GM21367 (cell line): Measurements from ENCODE around the gene RAP1GAP2.
"Not testable (repeated sequence)": the region's sequence is repeated elsewhere in the genome, so short reads cannot be mapped to it uniquely, and the experiment has no call there.

Experiments
- ATAC-seq: cut with Tn5 transposase; IDR thresholded peaks from one replicate; pipeline ENCODE4 v1.9.1; 2021; ENCODE audit not compliant: unreplicated experiment

Gene RAP1GAP2

DNA sequence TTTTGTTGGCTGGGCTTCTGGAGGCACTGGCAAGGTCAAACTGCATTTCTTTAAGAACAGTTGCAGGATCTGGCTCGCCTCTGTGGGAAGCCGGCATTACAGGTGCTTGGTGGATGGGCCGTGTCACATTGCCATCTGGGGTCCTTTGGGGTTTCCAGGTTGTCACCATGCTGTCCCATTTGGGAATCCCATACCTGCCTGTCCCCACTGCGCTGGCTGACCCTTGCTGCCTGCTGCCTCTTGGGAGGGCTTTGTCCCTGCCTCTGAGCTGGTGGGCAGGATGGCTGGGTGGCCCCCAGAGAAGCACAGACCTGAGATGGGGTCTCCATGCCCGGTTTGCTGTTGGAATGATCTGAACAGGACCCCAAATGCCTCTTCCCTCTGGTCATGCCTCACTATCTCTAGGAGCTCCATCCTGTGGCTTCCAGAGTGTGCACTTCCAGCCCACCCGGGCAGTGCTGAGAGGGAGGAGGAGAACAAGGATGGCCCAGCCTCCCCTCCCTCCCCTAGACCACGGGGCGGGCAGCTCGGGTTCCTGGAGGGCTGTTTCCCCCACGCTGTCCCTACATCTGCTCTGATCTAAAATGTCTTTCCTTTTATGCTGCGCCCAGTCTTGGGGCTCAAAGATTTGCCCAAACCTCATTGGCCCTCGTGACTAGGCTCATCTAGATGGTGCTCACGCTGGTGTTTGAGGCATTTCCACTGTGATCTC lies 239.2 kb downstream of the RAP1GAP2 start:
- ATAC-seq = no peak

DNA sequence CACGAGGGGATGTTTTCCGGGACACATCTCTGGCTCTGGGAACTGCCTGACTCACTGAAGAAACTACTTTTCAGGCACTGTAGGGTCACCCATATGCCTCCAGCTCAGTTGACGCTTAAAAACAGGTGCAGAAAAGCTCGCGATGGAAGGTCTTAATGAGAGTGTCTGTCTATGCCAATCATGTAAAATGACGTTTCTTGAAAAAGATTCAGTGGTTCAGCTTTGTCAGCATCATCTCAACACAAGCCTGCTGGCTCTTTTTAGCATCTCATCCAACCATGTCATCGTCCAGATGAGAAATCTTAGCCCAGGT lies 239.7 kb downstream of the RAP1GAP2 start:
- ATAC-seq = no peak

DNA sequence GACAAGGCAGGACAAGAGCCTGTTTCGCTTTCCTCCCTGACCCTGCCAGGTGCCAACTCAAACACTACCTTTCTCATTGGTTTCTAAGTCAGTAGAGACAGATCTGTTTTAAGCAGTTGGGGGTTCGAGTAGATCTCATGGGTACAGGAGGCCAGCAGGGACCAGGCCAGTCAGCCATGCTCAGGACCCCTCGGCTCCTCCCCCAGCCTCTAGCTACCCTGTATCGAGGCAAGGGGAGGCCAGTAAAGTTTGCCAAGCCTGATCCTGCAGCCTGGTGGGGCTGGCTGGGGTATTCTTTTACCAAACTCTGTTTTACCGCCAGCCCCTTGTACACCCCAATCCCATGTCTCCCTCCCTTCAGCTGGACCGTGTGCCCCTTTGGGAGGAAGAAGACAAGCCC lies 240.6 kb downstream of the RAP1GAP2 start:
- no peak for ATAC-seq

DNA sequence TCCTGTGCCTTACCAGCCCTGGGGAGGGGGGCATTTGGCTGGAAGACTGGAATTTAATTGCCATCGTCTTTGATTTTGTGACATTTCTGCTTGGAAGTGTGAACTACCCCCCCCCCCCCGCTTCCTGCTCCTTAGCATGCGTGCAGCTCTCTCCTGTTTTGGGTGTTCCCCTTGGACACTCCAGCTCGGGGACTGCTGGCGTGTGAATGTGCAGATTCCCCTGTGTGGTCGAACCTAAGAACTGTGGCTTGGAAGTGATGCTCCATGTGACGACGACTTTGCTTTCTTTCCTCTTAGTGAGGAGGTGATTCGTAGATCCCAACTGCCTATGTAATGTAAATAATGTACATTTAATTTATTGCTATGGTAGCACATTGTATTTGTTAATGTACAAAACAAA lies 241.0 kb downstream of the RAP1GAP2 start:
- no peak for ATAC-seq

DNA sequence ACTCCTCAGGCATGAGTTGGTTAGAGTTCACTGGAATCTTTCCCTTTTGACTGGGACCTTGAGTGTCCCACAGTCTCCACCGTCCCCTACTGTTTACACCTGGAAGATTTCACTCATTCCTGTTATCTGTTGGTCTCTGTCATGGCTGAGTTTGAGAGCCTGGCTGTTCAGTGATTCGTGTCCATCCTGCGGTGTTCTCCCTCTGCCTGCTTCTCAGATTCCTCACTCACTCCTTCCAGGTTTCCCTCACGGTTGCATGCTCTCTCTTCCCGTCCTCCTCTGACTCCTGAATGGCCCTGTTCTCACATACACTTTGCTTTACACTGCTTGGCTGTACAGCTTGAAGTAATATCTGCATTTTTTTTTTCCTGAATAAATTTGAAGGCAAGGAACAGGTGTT lies 242.7 kb downstream of the RAP1GAP2 start:
- ATAC-seq = no peak

DNA sequence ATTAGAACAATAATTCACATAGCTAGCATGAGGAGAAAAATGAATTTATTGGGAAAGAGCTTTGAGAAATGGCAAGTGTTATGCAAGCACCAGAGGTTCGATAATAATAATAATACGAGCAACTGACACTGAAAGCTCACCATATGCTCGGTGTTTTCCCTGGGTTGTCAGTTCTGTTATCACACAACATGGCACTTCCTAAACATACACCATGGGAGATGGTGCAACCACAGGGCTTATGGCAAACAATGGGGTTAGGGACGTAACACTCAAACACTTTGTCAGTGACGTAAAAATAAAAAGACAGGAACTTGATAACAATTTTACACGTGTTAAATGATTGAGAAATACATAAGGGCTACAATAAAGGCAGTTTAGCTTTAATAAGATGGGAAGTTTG lies 243.5 kb downstream of the RAP1GAP2 start:
- no peak for ATAC-seq

DNA sequence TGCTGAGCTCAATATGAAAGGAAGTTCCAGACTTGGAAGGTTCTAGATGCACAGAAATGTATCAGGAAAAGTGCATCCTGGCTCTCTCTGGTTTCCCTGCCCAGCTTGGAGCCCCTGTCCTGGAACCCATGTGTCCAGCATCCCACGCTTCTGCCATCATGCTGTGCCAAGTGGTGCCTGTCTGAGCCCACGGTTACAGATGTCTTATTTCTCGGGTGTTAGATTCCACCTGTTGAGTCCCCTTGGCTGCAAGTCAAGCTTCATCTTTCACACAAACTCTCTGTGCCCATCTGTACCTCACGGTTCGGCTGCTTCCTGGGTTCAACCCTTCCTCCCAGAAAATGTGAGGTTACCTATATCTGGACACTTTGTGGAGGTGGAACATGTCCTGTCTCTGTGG lies 244.6 kb downstream of the RAP1GAP2 start:
- no peak for ATAC-seq

DNA sequence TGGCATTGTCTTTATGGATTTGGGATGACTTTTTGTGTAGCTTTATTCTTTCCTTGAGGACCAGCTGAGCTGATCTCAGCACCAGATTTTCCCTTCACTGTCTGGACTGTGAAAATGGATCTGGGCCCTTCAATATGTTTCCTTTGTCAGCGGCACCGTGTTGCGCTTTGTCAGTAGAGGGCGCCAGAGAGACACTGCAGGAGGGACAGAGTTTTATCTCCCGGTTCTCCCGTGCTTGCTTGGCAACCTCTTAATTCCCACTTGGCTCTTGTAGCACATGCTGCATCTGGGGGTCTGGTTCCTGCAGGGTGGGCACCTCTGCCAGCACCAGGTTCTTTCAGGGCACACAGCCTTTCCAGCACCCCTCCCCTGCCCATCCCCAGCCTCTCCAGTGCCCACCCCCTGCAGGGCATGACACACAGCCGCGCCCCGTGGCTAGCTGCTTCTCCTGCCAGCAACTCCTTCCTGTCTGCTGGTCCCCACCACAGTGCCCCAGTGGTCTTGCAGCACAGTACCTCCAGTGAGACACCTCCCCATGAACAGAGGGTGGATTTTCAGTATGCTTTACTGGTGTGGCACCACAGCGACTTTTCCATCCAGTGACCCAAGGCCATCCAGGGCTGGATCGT lies 247.6 kb downstream of the RAP1GAP2 start:
- no peak for ATAC-seq

DNA sequence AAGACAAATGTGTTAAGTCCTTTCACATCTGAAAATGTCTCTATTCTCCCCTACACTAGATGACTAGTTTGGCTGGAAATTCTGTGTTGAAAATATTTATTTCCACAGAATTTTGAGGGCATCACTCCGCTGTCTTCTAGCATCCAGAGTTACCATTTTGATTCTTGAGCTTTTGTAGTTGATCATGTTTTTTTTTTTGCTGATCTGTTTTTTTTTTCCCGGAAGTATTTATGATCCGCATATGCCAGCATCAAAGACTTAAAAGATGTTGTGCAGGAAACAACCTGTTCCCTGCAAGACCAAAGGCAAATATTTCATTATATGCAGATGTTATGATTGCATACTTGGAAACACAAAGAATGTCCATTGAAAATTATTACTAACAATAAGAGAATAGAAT lies 250.5 kb downstream of the RAP1GAP2 start:
- ATAC-seq = no peak

DNA sequence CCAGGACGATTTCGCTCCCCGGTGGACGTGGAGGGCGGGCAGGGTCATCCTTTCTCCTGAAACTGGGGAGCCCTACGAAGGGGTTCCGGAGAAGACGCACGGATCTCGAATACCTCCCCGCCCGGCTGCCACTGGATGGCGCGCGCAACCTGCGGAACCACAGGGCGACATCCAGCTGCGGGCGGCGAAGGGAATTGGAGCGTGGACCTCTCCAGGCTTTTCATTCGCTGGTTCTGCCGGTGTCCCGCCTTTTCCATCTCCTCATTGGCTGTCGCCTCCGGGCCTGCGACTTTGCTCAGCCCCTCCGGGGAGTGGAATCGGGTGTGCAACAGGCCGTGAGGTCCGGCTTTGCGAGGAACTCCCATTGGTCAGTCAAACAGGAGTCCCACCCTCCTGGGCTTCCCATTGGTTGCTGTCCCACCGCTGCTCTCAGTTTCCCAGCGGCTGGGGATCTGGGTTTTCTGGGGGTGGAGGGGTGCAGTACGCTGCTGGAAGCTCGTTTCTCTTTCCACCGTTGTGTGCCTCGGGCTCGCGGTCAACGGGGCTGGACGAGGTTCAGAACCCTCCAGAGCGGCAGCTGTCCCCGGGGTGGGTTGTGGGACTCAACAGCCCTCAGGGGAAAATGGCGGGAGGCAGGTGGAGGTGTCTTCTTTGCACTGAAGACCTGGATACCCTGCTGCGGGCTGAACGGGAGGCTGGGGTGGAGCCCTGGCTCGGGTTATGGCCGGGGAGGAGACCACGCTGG lies 252.7 kb downstream of the RAP1GAP2 start:
- ATAC-seq = peak; percentile 91

DNA sequence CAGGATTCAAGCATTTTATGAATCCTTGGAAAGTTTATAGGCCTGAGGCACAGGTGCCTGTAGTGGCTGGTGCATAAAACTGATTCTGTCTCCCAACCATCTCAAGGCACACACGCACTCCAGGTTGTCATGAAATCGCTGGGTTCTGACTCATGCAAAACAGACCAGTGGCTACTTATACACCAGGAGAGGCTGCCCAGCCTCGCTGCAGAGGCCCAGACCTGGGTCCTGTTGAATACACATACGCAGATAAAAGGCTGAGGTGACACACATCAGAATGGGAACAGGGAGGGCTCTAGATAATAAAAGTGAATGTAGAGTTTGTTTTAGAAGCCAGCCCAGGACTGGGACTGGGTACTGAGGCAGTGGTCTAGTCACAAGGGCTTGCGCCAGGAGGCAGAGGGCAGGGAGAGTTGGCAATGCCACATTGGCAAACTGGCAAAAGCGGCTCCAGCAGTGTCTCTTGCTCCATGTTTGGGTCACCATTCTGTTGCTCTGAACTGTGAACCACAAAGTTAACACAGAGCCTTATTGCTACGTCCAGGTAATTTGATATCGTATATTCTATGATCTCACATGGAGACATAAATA lies 253.6 kb downstream of the RAP1GAP2 start:
- ATAC-seq = no peak

DNA sequence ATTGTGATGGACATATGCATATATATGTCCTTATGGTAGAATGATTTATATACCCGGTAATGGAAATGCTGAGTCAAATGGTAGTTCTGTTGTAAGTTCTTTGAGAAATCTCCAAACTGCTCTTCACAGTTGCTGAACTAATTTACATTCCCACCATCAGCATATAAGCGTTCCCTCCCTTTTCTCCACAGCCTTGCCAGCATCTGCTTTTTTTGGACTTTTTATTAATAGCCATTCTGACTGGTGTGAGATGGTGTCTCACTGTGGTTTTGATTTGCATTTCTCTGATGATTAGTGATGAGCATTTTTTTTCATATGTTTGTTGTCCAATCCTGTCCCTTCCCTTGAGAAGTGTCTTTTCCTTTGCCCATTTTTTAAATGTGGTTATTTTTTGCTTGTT lies 258.6 kb downstream of the RAP1GAP2 start:
- ATAC-seq = not testable (repeated sequence)

DNA sequence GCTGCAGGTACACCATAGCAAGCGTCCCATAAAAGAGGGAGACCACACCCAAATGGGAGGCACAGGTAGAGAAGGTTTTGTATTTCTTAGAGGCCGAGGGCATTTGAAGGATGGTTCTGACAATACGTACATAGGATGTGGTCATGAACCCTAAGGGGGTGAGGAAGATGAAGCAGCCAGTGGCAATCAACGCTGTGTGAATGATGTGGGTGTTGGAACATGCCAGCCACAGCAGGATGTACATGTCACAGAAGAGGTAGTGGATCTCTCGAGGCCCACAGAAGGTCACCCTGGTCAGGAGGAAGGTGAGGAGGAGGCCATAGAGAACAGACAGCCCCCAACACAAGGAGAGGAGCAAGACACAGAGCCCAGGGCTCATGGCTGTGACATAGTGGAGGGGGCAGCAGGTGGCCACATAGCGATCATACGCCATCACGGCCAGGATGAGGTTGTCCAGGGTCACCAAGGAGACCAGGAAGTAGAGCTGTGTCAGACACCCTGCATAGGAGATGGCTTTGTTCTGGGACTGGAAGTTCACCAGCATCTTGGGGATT lies 266.7 kb downstream of the RAP1GAP2 start:
- not testable (repeated sequence) for ATAC-seq

DNA sequence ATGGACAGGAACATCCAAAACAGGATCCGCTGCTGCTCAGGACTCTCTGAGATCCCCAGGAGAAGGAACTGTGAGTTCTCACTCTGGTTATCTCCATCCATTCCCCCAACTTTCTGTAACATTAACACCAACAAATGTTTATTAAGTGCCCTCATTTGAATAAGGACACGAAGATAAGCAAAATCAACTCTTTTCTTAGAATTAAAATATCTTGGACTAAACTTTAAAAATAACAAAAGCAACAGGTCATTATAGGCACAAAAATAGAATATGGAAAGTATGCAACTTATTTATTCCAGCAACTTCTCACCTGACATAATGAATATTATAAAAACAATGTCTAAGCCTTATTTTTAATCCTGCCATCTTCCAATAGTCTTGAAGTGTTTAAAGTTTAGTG lies 267.3 kb downstream of the RAP1GAP2 start, which contains the start of gene OR1D5:
Gene OR1D5 (minus strand): TSS at position 101 of the 400 bp plus-strand sequence. CDS start 0 bp downstream, at position 101.
- ATAC-seq = not testable (repeated sequence)

DNA sequence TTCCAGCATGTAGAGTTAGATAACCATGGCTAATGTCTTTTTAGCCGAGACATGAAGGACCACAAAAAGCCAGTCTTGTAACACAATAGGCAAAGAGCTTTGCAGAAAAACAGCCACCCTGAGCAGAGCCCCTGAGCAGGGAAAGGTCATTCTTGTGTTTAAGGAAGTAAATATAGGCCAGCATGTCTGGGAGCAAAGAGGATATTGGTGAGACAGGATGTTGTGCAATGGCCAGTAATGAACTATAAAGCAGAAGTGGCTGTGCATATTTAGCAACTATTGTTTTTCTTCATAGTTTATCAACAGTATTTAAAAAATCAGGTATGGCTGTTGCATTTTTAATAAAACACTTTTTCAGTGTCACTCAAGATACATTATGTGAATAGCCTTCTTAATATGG lies 269.0 kb downstream of the RAP1GAP2 start:
- ATAC-seq = not testable (repeated sequence)

DNA sequence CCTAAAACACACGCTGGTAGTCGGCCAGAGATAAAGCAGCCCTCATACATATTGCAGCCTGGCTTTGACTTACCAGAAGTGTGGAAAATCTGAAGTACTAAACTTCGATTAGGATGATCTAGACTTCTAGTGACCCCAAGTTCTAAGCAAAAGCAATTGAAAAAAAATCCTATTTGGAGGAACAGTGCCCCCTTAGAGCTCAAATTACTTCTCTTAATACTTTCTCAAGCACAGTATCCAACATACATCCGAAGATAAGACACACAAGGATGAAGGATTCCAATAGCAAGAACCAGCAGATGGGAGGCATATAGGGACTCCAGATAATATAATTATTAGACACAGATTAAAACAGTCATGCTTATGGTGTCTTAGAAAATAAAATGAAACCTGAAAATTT lies 277.6 kb downstream of the RAP1GAP2 start:
- not testable (repeated sequence) for ATAC-seq
